H1 (cell line): ENCODE measurements around the gene BRD3OS. TPM values are rescaled to one million over a fixed set of nuclear protein-coding genes. Genes with fewer than 3 reads are reported as not detected.

Experiments
- BCL11A ChIP-seq, 2 experiments: IDR thresholded peaks; one replicate each; pipeline ENCODE4 v1.6.1; 2011; ENCODE audit warnings: low read depth in 2 of 2, low read length in 2 of 2, mild to moderate bottlenecking in 2 of 2
- CBX8 ChIP-seq: fragments of 300-800, 300-1000 bp; sonication (generic); IDR thresholded peaks from 2 replicates; pipeline ENCODE4 v1.7.1; 2016; ENCODE audit warnings: low read depth, low read length, borderline replicate concordance
- CREB1 ChIP-seq: IDR thresholded peaks from 2 replicates; pipeline ENCODE4 v1.6.1; 2012; ENCODE audit warnings: inconsistent platforms
- E2F6 ChIP-seq: IDR thresholded peaks from 2 replicates; pipeline ENCODE4 v1.6.1; 2012; ENCODE audit warnings: inconsistent platforms
- EP300 ChIP-seq, 2 experiments: IDR thresholded peaks; 1 replicate in 1 of 2; 2 replicates in 1 of 2; pipeline ENCODE4 v1.6.1; 2011 to 2012; ENCODE audit warnings: low read depth in 2 of 2, low read length in 2 of 2, mild to moderate bottlenecking in 2 of 2, borderline replicate concordance in 1 of 2, inconsistent platforms in 1 of 2, moderate library complexity in 1 of 2
- polyA plus RNA-seq, 7 experiments: library from polyadenylated mRNA; depleted of rRNA in 3 of 7; stranded (reverse) in 5 of 7; unstranded in 2 of 7; fragments of >200 nt in 5 of 7; fragments of 200-250 nt in 2 of 7; gene quantifications; 1 replicate in 5 of 7; 2 replicates in 1 of 7; 4 replicates in 1 of 7; pipeline versions ENCODE4 v1.2.1 to v1.2.3, GENCODE V29; 2011 to 2013; ENCODE audit warnings: missing spikeins in 2 of 7, mixed read lengths in 2 of 7
- total RNA-seq: library from RNA; stranded (reverse); fragmentation: NEBNext Ultra II Directional; extraction: Animal tissue kit (Norgen Biotek cat#: 25700); gene quantifications from 2 replicates; pipeline ENCODE4 v1.2.1, GENCODE V29; 2021

The BRD3OS gene
- total and polyA plus RNA-seq, 2 of the 8 experiments (the other 6 are each of a cell fraction or from before 2014, with no cell fraction given), result 12.7 to 20.2 TPM

DNA sequence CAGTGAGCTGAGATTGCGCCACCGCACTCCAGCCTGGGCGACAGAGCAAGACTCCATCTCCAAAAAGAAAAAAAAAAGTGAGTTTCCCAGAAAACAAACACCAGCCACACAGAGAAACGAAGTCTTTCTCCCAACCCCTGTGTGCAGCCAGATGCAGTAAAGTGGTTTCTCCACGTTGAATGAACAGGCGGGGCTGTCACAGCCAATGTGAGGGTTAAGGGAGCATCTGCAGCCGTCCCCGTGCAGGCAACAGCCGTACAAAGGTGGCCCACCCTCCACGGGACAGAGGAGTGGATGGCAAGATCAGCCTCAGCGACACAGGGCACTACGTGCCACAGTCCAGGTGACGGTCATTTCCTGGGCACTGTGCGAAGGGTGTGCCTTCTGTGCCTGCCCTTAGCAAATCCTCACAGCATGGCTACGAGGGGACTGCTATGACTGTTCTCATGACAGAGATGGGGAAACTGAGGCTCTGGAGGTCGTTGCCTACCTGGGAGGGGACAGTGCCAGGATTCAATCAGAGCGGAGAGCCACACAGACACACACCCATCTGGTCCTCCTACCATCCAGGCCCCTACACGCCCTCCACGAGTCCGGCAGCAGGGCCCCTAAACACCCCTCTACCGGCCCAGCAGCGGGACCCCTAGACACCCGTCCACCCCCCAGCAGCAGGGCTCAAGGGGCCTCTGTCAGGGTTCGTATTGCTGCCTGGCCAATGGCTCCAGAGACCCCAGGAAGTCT, 35.5 kb upstream of the BRD3OS start (continued):
- TF ChIP-seq CREB1 (no peak), BCL11A (IDR thresholded peaks at IDR 0.05; ENCODE audit: low read depth in 2 of 2, low read length in 2 of 2) (no peak), E2F6 (no peak), EP300 (IDR thresholded peaks at IDR 0.05; ENCODE audit: borderline replicate concordance in 1 of 2, low read depth in 2 of 2, low read length in 2 of 2) (no peak), CBX8 (no peak)
